Measurements from ENCODE around the gene C4BPB. TPM values are rescaled to one million over a fixed set of nuclear protein-coding genes. Genes with fewer than 3 reads are reported as not detected.

The C4BPB gene
- total and polyA plus RNA-seq, 4 donors, result 0.94 to 10.7 (median 5.2) TPM

DNA sequence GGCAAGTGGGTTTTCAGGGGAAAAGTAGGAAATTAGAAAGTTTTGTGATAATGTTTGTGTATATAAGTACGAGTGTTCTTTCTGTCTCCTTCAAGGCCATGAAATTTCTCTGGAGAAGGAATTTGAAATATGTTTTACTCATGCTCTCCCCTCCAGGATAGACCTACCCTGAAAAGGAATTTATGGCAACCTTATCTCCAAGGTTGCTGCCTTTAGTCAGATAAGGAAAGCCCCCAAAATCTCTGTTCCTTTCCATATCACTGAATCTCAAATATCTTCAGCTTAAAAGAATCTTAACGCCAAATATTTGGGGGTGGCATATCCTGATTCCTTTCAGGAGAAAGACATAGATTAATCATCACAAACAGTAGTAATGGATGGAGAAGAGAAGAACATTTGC is 499 bp upstream of the C4BPB start:
- no peaks in the 10 kb centered on the region for H3K27me3 ChIP-seq (ENCODE audit: control insufficient read depth in 1 of 2, insufficient read depth in 2 of 2, low read length in 1 of 2)
- H3K9me3 ChIP-seq (ENCODE audit: control insufficient read depth, low read length), result no peaks in the 10 kb centered on the region
- DNase-seq (no peak), ATAC-seq (ENCODE audit: low FRiP score) (no peak)
- no peak overlapping the region for H3K27ac ChIP-seq (ENCODE audit: low read depth in 1 of 2, low read length in 2 of 2)
- intact Hi-C loops (cut with DNase I), result no loop called here
- H3K4me3 ChIP-seq (ENCODE audit: low read length in 2 of 2), result no peak overlapping the region
- no peaks in the 10 kb centered on the region for H3K36me3 ChIP-seq (ENCODE audit: control insufficient read depth in 1 of 2, insufficient read depth in 2 of 2, low read length in 1 of 2)
- peaks cover 0 to 1% of the 10 kb centered on the region in 2 donors for H3K4me1 ChIP-seq (ENCODE audit: control insufficient read depth in 1 of 2, insufficient read depth in 2 of 2, low read length in 2 of 2)
- WGBS, 2 donors, result 41 to 53% methylated on average over 2 of the region's 2 CpGs

GRCh38 chr1:207089627-207090355 is 1.1 kb downstream of the C4BPB start:
- Histone ChIP-seq H3K27ac (ENCODE audit: low read depth in 1 of 2, low read length in 2 of 2) (no peak overlapping the region), H3K27me3 (ENCODE audit: control insufficient read depth in 1 of 2, insufficient read depth in 2 of 2, low read length in 1 of 2) (no peaks in the 10 kb centered on the region), H3K4me3 (ENCODE audit: low read length in 2 of 2) (no peak overlapping the region), H3K36me3 (ENCODE audit: control insufficient read depth in 1 of 2, insufficient read depth in 2 of 2, low read length in 1 of 2) (no peaks in the 10 kb centered on the region), H3K9me3 (ENCODE audit: control insufficient read depth, low read length) (no peaks in the 10 kb centered on the region), H3K4me1 (ENCODE audit: control insufficient read depth in 1 of 2, insufficient read depth in 2 of 2, low read length in 2 of 2) (peaks cover 0 to 1% of the 10 kb centered on the region in 2 donors)
- DNase-seq (no peak), ATAC-seq (ENCODE audit: low FRiP score) (no peak)
- intact Hi-C loops (cut with DNase I), result no loop called here
- whole genome bisulfite sequencing, 2 donors, result 97% methylated on average over 17 of the region's 17 CpGs

GRCh38 chr1:207091200-207091908 is 2.7 kb downstream of the C4BPB start:
- DNase-seq, result no peak
- intact Hi-C loops (cut with DNase I), result no loop called here
- WGBS, 2 donors, result 48 to 63% methylated on average over 4 of the region's 4 CpGs
- Histone ChIP-seq H3K4me1 (ENCODE audit: control insufficient read depth in 1 of 2, insufficient read depth in 2 of 2, low read length in 2 of 2) (peaks cover 0 to 1% of the 10 kb centered on the region in 2 donors), H3K36me3 (ENCODE audit: control insufficient read depth in 1 of 2, insufficient read depth in 2 of 2, low read length in 1 of 2) (no peaks in the 10 kb centered on the region), H3K9me3 (ENCODE audit: control insufficient read depth, low read length) (no peaks in the 10 kb centered on the region), H3K27ac (ENCODE audit: low read depth in 1 of 2, low read length in 2 of 2) (no peak overlapping the region), H3K27me3 (ENCODE audit: control insufficient read depth in 1 of 2, insufficient read depth in 2 of 2, low read length in 1 of 2) (no peaks in the 10 kb centered on the region), H3K4me3 (ENCODE audit: low read length in 2 of 2) (no peak overlapping the region)
- no peak for ATAC-seq (ENCODE audit: low FRiP score)

DNA sequence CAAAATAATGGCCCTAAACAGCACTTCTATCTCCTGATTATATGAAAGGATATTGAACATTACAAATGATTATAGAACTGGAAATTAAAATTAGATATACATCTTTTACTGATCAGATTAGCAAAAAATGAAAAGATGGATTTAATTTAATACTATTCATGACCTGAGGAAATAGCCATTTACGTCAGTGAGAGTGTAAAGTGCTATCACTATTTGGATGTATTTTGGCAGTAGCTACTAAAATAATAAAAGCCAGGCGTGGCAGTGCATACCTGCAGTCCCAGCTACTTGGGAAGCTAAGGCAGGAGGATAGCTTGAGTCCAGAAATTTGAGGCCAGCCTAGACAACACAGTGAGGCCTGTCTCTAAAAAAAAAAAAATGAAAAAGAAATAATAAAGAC is 5.3 kb downstream of the C4BPB start:
- no peak for DNase-seq
- Histone ChIP-seq H3K4me1 (ENCODE audit: control insufficient read depth in 1 of 2, insufficient read depth in 2 of 2, low read length in 2 of 2) (peaks cover 0 to 1% of the 10 kb centered on the region in 2 donors), H3K27me3 (ENCODE audit: control insufficient read depth in 1 of 2, insufficient read depth in 2 of 2, low read length in 1 of 2) (no peaks in the 10 kb centered on the region), H3K27ac (ENCODE audit: low read depth in 1 of 2, low read length in 2 of 2) (no peak overlapping the region), H3K36me3 (ENCODE audit: control insufficient read depth in 1 of 2, insufficient read depth in 2 of 2, low read length in 1 of 2) (no peaks in the 10 kb centered on the region), H3K9me3 (ENCODE audit: control insufficient read depth, low read length) (no peaks in the 10 kb centered on the region), H3K4me3 (ENCODE audit: low read length in 2 of 2) (no peak overlapping the region)
- ATAC-seq (ENCODE audit: low FRiP score), result no peak
- 69 to 75% methylated on average over 2 of the region's 2 CpGs for WGBS, 2 donors
- intact Hi-C loops (cut with DNase I), result no loop called here

DNA sequence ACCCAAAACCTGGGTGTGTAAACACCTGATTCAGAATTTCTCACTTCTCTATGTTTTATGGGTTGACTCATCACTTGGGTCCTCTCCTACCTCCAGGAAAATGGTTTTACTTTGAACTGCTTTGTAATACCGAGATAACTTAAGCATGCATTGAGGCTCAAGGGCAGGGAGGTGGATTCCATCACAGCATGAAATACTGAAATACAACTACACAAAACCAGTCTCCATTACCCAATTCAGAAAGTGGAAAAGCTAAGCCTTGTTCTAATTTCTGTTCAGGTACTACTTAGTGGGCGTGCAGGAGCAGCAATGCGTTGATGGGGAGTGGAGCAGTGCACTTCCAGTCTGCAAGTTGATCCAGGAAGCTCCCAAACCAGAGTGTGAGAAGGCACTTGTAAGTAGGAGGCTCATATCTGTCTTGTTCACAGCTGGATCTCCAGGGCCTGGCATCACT is 9.2 kb downstream of the C4BPB start:
- no peak for ATAC-seq (ENCODE audit: low FRiP score)
- no peaks in the 10 kb centered on the region for H3K9me3 ChIP-seq (ENCODE audit: control insufficient read depth, low read length)
- WGBS, 2 donors, result 94 to 98% methylated on average over 3 of the region's 3 CpGs
- DNase-seq, result no peak
- H3K4me3 ChIP-seq (ENCODE audit: low read length in 2 of 2), result no peak overlapping the region
- no peaks in the 10 kb centered on the region for H3K4me1 ChIP-seq (ENCODE audit: control insufficient read depth in 1 of 2, insufficient read depth in 2 of 2, low read length in 2 of 2)
- H3K27ac ChIP-seq (ENCODE audit: low read depth in 1 of 2, low read length in 2 of 2), result no peak overlapping the region
- intact Hi-C loops (cut with DNase I), result no loop called here
- H3K36me3 ChIP-seq (ENCODE audit: control insufficient read depth in 1 of 2, insufficient read depth in 2 of 2, low read length in 1 of 2), result no peaks in the 10 kb centered on the region
- H3K27me3 ChIP-seq (ENCODE audit: control insufficient read depth in 1 of 2, insufficient read depth in 2 of 2, low read length in 1 of 2), result no peaks in the 10 kb centered on the region

- H3K4me1 ChIP-seq (ENCODE audit: control insufficient read depth in 1 of 2, insufficient read depth in 2 of 2, low read length in 2 of 2), result no peaks in the 10 kb centered on the region
- H3K36me3 ChIP-seq (ENCODE audit: control insufficient read depth in 1 of 2, insufficient read depth in 2 of 2, low read length in 1 of 2), result no peaks in the 10 kb centered on the region
- H3K9me3 ChIP-seq (ENCODE audit: control insufficient read depth, low read length), result no peaks in the 10 kb centered on the region
- H3K27me3 ChIP-seq (ENCODE audit: control insufficient read depth in 1 of 2, insufficient read depth in 2 of 2, low read length in 1 of 2), result no peaks in the 10 kb centered on the region
- intact Hi-C loops (cut with DNase I), result no loop called here
- H3K27ac ChIP-seq (ENCODE audit: low read depth in 1 of 2, low read length in 2 of 2), result no peak overlapping the region
- no peak for ATAC-seq (ENCODE audit: low FRiP score)
- WGBS, 2 donors, result 64 to 72% methylated on average over 1 of the region's 1 CpG
- no peak for DNase-seq
- H3K4me3 ChIP-seq (ENCODE audit: low read length in 2 of 2), result no peak overlapping the region
These were observed 13.1 kb downstream of the C4BPB start for GRCh38 chr1:207101720-207102119.

DNA sequence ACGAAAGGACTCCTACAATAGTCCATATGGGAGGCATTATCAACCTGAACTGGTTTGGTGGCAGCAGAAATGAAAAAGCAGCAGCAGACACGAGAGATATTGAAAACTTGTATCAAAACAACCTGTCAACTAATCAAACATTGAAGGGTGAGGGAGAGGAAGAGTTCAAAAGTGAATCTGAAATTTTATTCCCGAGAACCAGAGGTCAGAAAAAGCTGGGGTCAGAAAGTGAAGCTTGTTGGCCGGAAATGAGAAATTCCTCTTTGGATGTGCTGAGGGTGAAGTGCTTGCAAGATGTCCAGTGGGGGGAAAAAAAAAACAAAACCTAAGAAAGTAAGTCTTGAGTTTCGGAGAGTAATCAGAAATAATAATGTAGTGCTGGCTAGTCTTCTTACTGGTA is 13.5 kb downstream of the C4BPB start:
- Histone ChIP-seq H3K27ac (ENCODE audit: low read depth in 1 of 2, low read length in 2 of 2) (no peak overlapping the region), H3K36me3 (ENCODE audit: control insufficient read depth in 1 of 2, insufficient read depth in 2 of 2, low read length in 1 of 2) (no peaks in the 10 kb centered on the region), H3K9me3 (ENCODE audit: control insufficient read depth, low read length) (no peaks in the 10 kb centered on the region), H3K27me3 (ENCODE audit: control insufficient read depth in 1 of 2, insufficient read depth in 2 of 2, low read length in 1 of 2) (no peaks in the 10 kb centered on the region), H3K4me3 (ENCODE audit: low read length in 2 of 2) (no peak overlapping the region), H3K4me1 (ENCODE audit: control insufficient read depth in 1 of 2, insufficient read depth in 2 of 2, low read length in 2 of 2) (no peaks in the 10 kb centered on the region)
- no peak for DNase-seq
- no peak for ATAC-seq (ENCODE audit: low FRiP score)
- 72 to 85% methylated on average over 5 of the region's 5 CpGs for WGBS, 2 donors
- intact Hi-C loops (cut with DNase I), result no loop called here

DNA sequence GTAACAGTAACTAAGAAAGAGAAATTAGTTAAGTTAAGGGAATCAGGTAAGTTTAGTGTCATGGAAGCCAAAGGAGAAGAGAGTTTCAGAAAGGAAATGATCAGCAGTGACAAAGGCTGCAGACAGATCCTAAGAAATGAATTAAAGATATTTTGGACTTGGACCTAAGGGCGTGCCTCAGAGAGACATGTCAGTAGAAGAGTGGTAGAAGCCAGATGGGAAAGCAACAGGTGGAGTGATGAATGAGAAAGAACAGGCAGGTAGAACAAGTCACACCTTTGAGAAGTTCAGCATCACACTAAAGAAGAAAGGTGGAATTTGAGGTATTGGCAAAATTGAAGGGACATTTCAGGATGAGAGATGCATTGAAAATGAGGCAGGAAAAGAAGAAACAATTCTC is 14.0 kb downstream of the C4BPB start:
- Histone ChIP-seq H3K9me3 (ENCODE audit: control insufficient read depth, low read length) (no peaks in the 10 kb centered on the region), H3K27me3 (ENCODE audit: control insufficient read depth in 1 of 2, insufficient read depth in 2 of 2, low read length in 1 of 2) (no peaks in the 10 kb centered on the region), H3K4me3 (ENCODE audit: low read length in 2 of 2) (no peak overlapping the region), H3K4me1 (ENCODE audit: control insufficient read depth in 1 of 2, insufficient read depth in 2 of 2, low read length in 2 of 2) (no peaks in the 10 kb centered on the region), H3K36me3 (ENCODE audit: control insufficient read depth in 1 of 2, insufficient read depth in 2 of 2, low read length in 1 of 2) (no peaks in the 10 kb centered on the region), H3K27ac (ENCODE audit: low read depth in 1 of 2, low read length in 2 of 2) (no peak overlapping the region)
- intact Hi-C loops (cut with DNase I), result no loop called here
- WGBS, 2 donors, result 79 to 90% methylated on average over 1 of the region's 1 CpG
- DNase-seq, result no peak
- no peak for ATAC-seq (ENCODE audit: low FRiP score)

DNA sequence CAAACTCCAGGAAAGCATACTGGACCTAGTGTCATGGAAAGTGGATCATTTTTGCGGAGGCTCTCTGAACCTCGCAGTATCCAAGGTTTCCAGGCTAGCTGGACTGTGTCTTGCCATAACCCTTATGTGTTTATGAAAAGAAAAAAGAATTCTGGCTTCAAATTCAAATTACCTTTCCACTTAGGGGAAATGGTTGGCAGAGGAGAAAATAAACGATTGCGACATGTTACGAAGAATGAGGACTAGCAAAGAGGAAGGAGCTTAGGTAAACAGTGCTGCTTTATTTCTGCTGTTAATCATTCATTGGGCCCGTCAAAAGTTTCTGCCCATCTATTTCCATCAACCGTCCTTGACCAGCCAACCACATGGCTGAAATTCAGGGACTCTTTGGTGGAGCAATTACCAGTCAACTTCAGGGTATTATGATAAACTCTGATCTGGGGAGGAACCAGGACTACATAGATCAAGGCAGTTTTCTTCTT is 15.3 kb downstream of the C4BPB start, which contains the start of gene C4BPA:
TSS of gene C4BPA (plus strand) at position 342 of the 482 bp plus-strand sequence. CDS start 8,793 bp downstream, outside the sequence.
- Histone ChIP-seq H3K27ac (ENCODE audit: low read depth in 1 of 2, low read length in 2 of 2) (no peak within 1 kb of the TSS), H3K4me3 (ENCODE audit: low read length in 2 of 2) (no peak within 1 kb of the TSS)
- intact Hi-C loops (cut with DNase I), result no loop called here

More for the DNA sequence above, 15.3 kb downstream of the C4BPB start, which contains the start of gene C4BPA:
- H3K36me3 ChIP-seq (ENCODE audit: control insufficient read depth in 1 of 2, insufficient read depth in 2 of 2, low read length in 1 of 2), result no peaks in the 10 kb centered on the region
- no peaks in the 10 kb centered on the region for H3K9me3 ChIP-seq (ENCODE audit: control insufficient read depth, low read length)
- H3K4me1 ChIP-seq (ENCODE audit: control insufficient read depth in 1 of 2, insufficient read depth in 2 of 2, low read length in 2 of 2), result no peaks in the 10 kb centered on the region
- WGBS, 2 donors, result 58 to 64% methylated on average over 7 of the region's 7 CpGs
- no peak for DNase-seq
- no peaks in the 10 kb centered on the region for H3K27me3 ChIP-seq (ENCODE audit: control insufficient read depth in 1 of 2, insufficient read depth in 2 of 2, low read length in 1 of 2)
- ATAC-seq (ENCODE audit: low FRiP score), result no peak
